Activated CD8-positive, alpha-beta T cell treated with anti-CD3 and anti-CD28 coated beads for 36 hours (primary cell): ENCODE measurements around the gene CRIP2. TPM values are rescaled to one million over a fixed set of nuclear protein-coding genes. Genes with fewer than 3 reads are reported as not detected.

ENCODE experiments used
- ATAC-seq: fragments of 200-7000 bp; cut with Tn5 transposase; one replicate; pipeline ENCODE4 v1.10.0; 2021; ENCODE audit warnings: mild to moderate bottlenecking, moderate library complexity
- CTCF ChIA-PET: fragments of 350-600 bp; sonication (Branson Sonifier 250); formaldehyde crosslinking; loops from one replicate; lab custom pipeline; 2021; ENCODE audit warnings: antibody characterized with exemption; lab: Charles Lee
- POLR2A ChIA-PET: fragments of 350-600 bp; sonication (Branson Sonifier 250); formaldehyde crosslinking; loops from one replicate; lab custom pipeline; 2021; ENCODE audit warnings: antibody characterized with exemption; lab: Charles Lee
- DNase-seq: peaks from one replicate; pipeline ENCODE4 v3.0.0-alpha.2; 2020
- H3K27ac Mint-ChIP-seq: one replicate; pipeline ENCODE4 v1.8.0; 2021; ENCODE audit warnings: mild to moderate bottlenecking, mixed read lengths
- H3K27me3 Mint-ChIP-seq: one replicate; pipeline ENCODE4 v1.8.0; 2021; ENCODE audit warnings: mixed read lengths
- H3K36me3 Mint-ChIP-seq: one replicate; pipeline ENCODE4 v1.8.0; 2021; ENCODE audit warnings: low read depth, mixed read lengths
- H3K4me1 Mint-ChIP-seq: one replicate; pipeline ENCODE4 v1.8.0; 2021; ENCODE audit warnings: low read depth, mixed read lengths
- H3K4me3 Mint-ChIP-seq: one replicate; pipeline ENCODE4 v1.8.0; 2021; ENCODE audit warnings: mild to moderate bottlenecking, moderate library complexity, mixed read lengths
- H3K9me3 Mint-ChIP-seq: one replicate; pipeline ENCODE4 v1.8.0; 2021; ENCODE audit warnings: mixed read lengths
- intact Hi-C: fragments of 100-400 bp; cut with micrococcal nuclease; formaldehyde crosslinking; loops from one replicate; pipeline ENCODE4 v1.10.0; 2022
- total RNA-seq, 2 experiments: library from RNA; stranded (reverse); gene quantifications; one replicate each; pipeline ENCODE4 v1.2.3, GENCODE V29; 2021
- TF ChIP-seq, protein P1 (sequence below): fragments of 200-600 bp; IDR thresholded peaks from one replicate; pipeline ENCODE4 v1.8.0; 2022; ENCODE audit warnings: antibody characterized with exemption, mild to moderate bottlenecking

CRIP2 gene
- total RNA-seq, 2 experiments from 2014 or later = 0.45 TPM; not detected in 1

DNA sequence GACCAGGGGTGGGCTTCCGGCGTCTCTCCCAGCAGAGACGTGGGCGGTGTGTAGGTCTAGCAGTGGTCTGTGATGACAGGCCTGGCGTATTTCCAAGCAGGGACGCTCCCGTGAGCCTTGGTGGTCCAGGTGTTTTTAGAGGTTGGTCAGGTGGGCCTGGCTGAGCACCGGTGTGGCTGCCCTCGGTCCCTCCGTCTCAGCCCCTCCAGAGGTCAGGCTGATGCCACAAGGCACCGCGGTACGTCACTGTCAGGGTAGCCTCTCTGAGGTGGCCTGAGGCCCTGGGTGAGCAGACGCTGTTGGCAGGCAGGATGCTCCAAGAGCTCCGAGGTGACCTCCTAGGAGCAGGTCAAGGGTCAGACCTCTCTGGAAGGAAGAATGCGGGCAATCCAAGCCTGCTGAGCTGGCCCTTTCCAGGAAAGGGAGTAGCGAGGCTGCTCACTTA is 41.4 kb upstream of the CRIP2 start:
- POLR2A ChIA-PET = interaction anchor here (0.8 kb wide), 1 partner anchor 13 kb away, joined by 3 read pairs; no protein-coding TSS in a partner anchor
- TF ChIP-seq, protein P1, sequence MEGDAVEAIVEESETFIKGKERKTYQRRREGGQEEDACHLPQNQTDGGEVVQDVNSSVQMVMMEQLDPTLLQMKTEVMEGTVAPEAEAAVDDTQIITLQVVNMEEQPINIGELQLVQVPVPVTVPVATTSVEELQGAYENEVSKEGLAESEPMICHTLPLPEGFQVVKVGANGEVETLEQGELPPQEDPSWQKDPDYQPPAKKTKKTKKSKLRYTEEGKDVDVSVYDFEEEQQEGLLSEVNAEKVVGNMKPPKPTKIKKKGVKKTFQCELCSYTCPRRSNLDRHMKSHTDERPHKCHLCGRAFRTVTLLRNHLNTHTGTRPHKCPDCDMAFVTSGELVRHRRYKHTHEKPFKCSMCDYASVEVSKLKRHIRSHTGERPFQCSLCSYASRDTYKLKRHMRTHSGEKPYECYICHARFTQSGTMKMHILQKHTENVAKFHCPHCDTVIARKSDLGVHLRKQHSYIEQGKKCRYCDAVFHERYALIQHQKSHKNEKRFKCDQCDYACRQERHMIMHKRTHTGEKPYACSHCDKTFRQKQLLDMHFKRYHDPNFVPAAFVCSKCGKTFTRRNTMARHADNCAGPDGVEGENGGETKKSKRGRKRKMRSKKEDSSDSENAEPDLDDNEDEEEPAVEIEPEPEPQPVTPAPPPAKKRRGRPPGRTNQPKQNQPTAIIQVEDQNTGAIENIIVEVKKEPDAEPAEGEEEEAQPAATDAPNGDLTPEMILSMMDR = no peak
- ATAC-seq (no peak), DNase-seq (no peak)
- Mint-ChIP-seq H3K4me1 (peaks cover 7% of the 10 kb centered on the region), H3K27me3 (no peaks in the 10 kb centered on the region), H3K36me3 (peaks cover 25% of the 10 kb centered on the region), H3K27ac (no peak overlapping the region), H3K4me3 (no peak overlapping the region), H3K9me3 (no peaks in the 10 kb centered on the region)
- intact Hi-C loops = no loop called here
- CTCF ChIA-PET = interaction anchor here (0.9 to 2.0 kb wide), 3 partner anchors 15 to 57 kb away, joined by 3 to 5 read pairs (median 4); no protein-coding TSS in a partner anchor

DNA sequence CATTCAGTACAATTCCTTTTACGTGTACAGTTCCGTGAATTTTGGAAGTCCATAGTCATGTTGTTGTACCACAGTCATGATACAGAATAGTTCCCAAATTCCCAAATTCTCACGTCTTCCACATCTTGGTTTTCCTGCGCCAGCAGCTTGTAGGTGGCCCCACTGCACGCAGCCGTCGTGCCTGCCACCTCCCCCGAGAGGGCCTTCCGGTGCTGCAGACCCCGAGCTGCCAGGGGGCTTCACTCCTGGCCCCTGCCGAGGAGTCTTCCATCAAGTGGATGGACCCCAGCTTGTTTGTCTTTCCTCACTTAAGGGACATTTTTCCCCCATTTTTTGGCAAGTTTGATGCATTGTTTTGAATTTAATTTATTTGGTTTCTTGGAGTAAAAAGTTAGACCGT is 38.2 kb upstream of the CRIP2 start:
- intact Hi-C loops = no loop called here
- H3K9me3 Mint-ChIP-seq = no peaks in the 10 kb centered on the region
- ChIA-PET POLR2A (interaction anchor here (1.6 to 2.4 kb wide), 2 partner anchors 15 to 35 kb away, joined by 4 to 5 read pairs; no protein-coding TSS in a partner anchor), CTCF (interaction anchor here (1.0 to 2.1 kb wide), 5 partner anchors 11 to 84 kb away, joined by 3 to 11 read pairs (median 5); no protein-coding TSS in a partner anchor)
- no peak overlapping the region for H3K27ac Mint-ChIP-seq
- ATAC-seq = no peak
- H3K27me3 Mint-ChIP-seq = no peaks in the 10 kb centered on the region
- H3K36me3 Mint-ChIP-seq = no peaks in the 10 kb centered on the region
- peaks cover 6% of the 10 kb centered on the region for H3K4me1 Mint-ChIP-seq
- TF ChIP-seq, protein P1 = no peak
- H3K4me3 Mint-ChIP-seq = no peak overlapping the region
- no peak for DNase-seq

DNA sequence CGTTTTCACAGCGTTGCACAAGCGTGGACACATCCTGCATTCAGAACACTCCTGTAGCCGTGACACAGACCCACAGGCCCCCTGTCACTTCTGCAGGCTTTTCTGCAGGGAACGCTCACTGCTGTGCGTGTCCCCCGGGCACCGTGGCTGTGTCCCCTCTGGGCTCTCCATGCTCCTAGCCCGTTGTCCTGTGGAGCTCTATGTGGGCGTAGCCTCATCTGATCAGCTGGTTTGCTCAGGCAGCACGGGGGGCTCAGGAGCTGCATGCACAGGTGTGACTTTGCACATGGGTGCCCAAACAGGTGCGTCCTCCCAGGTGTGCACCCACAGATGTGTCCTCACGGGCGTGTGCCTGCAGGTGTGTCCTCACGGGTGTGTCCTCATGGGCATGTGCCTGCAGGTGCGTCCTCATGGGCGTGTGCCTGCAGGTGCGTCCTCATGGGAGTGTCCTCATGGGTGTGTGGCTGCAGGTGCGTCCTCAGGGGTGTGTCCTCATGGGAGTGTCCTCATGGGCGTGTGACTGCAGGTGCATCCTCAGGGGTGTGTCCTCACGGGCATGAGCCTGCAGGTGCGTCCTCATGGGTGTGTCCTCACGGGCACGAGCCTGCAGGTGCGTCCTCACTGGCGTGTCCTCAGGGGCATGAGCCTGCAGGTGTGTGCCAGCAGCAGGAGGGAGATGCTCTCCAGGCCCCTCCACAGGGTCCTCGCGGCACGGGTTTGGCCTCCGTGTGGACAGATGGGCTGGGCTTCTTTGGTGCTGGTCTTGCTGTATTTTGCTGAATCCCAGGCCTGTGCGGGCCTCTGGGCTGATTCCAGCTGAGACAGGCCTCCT is 37.5 kb upstream of the CRIP2 start:
- CTCF ChIA-PET = interaction anchor here (1.6 kb wide), 1 partner anchor 66 kb away, joined by 5 read pairs; no protein-coding TSS in a partner anchor

DNA sequence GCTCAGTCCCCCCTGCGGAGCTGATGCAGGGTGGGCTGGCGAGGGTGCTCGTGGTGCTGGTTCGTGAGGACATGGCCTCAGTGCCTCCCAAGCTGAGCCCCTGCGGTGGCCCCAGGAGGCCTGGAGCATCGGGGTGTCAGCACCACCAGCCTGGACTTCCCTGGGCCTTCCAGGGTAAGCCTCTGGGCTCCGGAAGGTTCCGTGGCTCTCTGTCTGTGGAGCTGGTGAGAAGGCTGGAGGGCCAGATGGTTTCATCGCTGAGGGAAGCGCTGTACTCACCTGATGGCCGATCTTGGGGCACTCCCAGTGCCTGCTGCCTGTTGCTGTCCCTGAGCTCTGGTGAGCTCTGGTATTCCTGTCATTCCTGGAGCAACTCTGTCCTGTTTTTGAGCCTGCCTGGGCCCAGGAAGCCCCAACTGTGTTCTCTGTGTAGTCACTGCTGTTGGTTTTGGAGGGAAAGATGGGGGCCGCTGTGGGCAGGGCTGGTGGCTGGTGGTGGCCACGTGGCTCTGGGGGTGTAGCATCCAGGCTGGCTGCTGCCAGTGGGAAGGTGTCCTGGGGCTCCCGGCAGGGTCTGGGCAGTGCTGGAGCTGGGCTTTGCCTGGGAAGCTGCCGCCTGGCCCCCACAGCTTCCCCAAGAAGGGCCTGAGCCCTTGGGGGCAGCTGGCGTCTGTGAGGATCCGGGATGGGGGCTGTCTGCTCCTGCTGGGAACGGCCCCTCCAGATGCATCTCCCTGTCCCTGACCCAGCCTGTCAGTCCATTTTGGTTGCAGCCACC is 36.7 kb upstream of the CRIP2 start:
- ChIA-PET CTCF (no interaction called here), POLR2A (no interaction called here)
- peaks cover 9% of the 10 kb centered on the region for H3K36me3 Mint-ChIP-seq
- H3K4me1 Mint-ChIP-seq = peaks cover 6% of the 10 kb centered on the region
- no peaks in the 10 kb centered on the region for H3K9me3 Mint-ChIP-seq
- no peaks in the 10 kb centered on the region for H3K27me3 Mint-ChIP-seq
- intact Hi-C loops = no loop called here
- TF ChIP-seq, protein P1 = no peak
- no peak for DNase-seq
- no peak overlapping the region for H3K4me3 Mint-ChIP-seq
- no peak overlapping the region for H3K27ac Mint-ChIP-seq
- no peak for ATAC-seq

More for the DNA sequence above, 37.5 kb upstream of the CRIP2 start:
- DNase-seq (no peak), ATAC-seq (no peak)
- no peak overlapping the region for H3K4me3 Mint-ChIP-seq
- H3K36me3 Mint-ChIP-seq = peaks cover 4% of the 10 kb centered on the region
- peaks cover 6% of the 10 kb centered on the region for H3K4me1 Mint-ChIP-seq
- no peaks in the 10 kb centered on the region for H3K9me3 Mint-ChIP-seq
- TF ChIP-seq, protein P1 = no peak
- no peak overlapping the region for H3K27ac Mint-ChIP-seq
- intact Hi-C loops = no loop called here
- H3K27me3 Mint-ChIP-seq = no peaks in the 10 kb centered on the region
- POLR2A ChIA-PET = interaction anchor here (1.6 kb wide), 1 partner anchor 15 kb away, joined by 4 read pairs; no protein-coding TSS in a partner anchor
